GM19452 (cell line): ENCODE results near the gene NOD2.

Source experiments
- ATAC-seq: cut with Tn5 transposase; IDR thresholded peaks from one replicate; pipeline ENCODE4 v1.9.1; 2021; ENCODE audit not compliant: unreplicated experiment

NOD2 gene

GRCh38 chr16:50778284-50779163 is 85.1 kb downstream of the NOD2 start:
- ATAC-seq: no peak

DNA sequence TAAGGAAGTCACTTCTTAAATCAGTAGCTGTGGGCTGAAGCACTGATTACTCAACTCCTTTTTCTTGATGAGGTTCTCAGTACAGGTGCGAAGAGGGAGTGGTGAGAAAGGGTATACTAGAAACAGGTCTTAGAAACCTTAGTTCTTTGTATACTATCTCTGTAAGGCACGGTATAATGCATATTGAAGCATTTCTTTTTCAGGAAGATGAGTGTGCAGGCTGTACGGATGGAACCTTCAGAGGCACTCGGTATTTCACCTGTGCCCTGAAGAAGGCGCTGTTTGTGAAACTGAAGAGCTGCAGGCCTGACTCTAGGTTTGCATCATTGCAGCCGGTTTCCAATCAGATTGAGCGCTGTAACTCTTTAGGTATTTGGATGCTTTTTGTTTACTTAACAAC is 87.6 kb downstream of the NOD2 start:
- no peak for ATAC-seq

DNA sequence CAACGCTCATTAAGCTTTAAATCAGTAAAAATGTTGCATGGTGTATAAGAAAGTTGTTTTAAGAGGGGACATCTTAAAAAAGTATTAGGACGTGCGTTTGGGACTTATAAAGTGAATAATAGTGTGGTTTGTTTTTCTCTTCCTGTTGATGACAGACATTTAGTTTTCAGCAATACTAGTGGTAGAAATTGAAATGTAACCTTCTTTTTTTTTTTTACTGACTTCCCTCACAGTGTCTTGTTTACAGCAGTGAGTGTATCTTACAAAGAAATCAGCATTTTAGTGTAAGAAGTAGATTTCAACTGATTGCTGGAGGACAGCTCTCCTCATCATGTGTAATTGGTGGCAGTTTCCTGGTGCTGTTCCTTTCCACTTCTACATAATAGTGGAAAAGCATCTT is 88.1 kb downstream of the NOD2 start:
- no peak for ATAC-seq
